Colonic mucosa (tissue), 4 donors: ENCODE data around the gene CBX6. TPM values are rescaled to one million over a fixed set of nuclear protein-coding genes. Genes with fewer than 3 reads are reported as not detected.
"Not testable (repeated sequence)": the region's sequence is repeated elsewhere in the genome, so short reads cannot be mapped to it uniquely, and the experiment has no call there.

Experiments used
- DNase-seq: peaks from one replicate; pipeline ENCODE4 v3.0.0-alpha.2; 2020
- H3K27ac ChIP-seq: fragments of 200-600 bp; one replicate; pipeline ENCODE4 v1.8.0; 2021
- H3K27me3 ChIP-seq: fragments of 200-600 bp; one replicate; pipeline ENCODE4 v1.8.0; 2021
- H3K36me3 ChIP-seq: fragments of 200-600 bp; one replicate; pipeline ENCODE4 v1.8.0; 2021
- H3K4me1 ChIP-seq: fragments of 200-600 bp; one replicate; pipeline ENCODE4 v1.8.0; 2021; ENCODE audit warnings: mild to moderate bottlenecking
- H3K4me3 ChIP-seq: fragments of 200-600 bp; one replicate; pipeline ENCODE4 v1.8.0; 2021
- H3K9ac ChIP-seq, 2 donors: one replicate each; pipeline ENCODE4 v1.7.0; 2013; ENCODE audit warnings: control low read depth in 2 of 2, low read depth in 2 of 2, low read length in 2 of 2
- H3K9me3 ChIP-seq: fragments of 200-600 bp; one replicate; pipeline ENCODE4 v1.8.0; 2021
- intact Hi-C: fragments of 100-400 bp; cut with DNase I; formaldehyde crosslinking; loops from one replicate; pipeline ENCODE4 v1.14.1; 2022
- total RNA-seq, 2 donors: library from RNA; stranded (reverse); fragmentation: NEBNext Ultra II Directional in 1 of 2; extraction: Animal tissue kit (Norgen Biotek cat#: 25700) in 1 of 2; gene quantifications; one replicate each; pipeline ENCODE4 v1.2.1, GENCODE V29; 2021
- TF ChIP-seq, protein P1 (sequence below): fragments of 200-600 bp; IDR thresholded peaks from one replicate; pipeline ENCODE4 v1.8.0; 2022; ENCODE audit warnings: antibody characterized with exemption, mild to moderate bottlenecking
- donor health status: healthy.
- donor health status: DM: no; HTN: no; CAD: no.
- donor health status: DM: no; HTN: no; CAD: no.

The CBX6 gene
- total RNA-seq, 2 donors from 2014 or later, result 9.2 to 14.5 TPM

DNA sequence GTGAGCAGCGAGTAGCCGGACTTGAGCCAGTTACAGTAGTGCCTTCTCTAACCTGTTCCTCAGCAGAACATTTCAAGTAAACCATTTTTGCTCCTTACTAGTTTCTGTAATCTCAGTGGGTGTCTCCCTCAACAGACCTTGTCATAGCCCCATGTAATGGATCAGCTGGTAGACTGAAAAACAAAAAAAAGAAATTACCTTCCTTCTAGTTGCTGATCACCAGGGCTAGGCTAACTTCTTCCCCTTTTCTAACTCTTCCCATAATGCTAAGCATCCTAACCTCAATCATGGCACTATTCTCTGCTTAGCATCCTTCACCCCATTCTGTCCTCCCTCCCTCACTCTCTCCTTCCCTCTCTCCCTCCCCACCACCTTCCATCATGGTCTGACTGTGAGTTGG, 35.8 kb upstream of the CBX6 start:
- no peak overlapping the region for H3K9ac ChIP-seq
- H3K27ac ChIP-seq, result no peak overlapping the region
- DNase-seq, result no peak
- no peaks in the 10 kb centered on the region for H3K27me3 ChIP-seq
- H3K36me3 ChIP-seq, result no peaks in the 10 kb centered on the region
- no peak overlapping the region for H3K4me3 ChIP-seq
- H3K9me3 ChIP-seq, result no peaks in the 10 kb centered on the region
- intact Hi-C loops, result no loop called here
- TF ChIP-seq, protein P1, sequence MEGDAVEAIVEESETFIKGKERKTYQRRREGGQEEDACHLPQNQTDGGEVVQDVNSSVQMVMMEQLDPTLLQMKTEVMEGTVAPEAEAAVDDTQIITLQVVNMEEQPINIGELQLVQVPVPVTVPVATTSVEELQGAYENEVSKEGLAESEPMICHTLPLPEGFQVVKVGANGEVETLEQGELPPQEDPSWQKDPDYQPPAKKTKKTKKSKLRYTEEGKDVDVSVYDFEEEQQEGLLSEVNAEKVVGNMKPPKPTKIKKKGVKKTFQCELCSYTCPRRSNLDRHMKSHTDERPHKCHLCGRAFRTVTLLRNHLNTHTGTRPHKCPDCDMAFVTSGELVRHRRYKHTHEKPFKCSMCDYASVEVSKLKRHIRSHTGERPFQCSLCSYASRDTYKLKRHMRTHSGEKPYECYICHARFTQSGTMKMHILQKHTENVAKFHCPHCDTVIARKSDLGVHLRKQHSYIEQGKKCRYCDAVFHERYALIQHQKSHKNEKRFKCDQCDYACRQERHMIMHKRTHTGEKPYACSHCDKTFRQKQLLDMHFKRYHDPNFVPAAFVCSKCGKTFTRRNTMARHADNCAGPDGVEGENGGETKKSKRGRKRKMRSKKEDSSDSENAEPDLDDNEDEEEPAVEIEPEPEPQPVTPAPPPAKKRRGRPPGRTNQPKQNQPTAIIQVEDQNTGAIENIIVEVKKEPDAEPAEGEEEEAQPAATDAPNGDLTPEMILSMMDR, result no peak
- H3K4me1 ChIP-seq, result no peaks in the 10 kb centered on the region

DNA sequence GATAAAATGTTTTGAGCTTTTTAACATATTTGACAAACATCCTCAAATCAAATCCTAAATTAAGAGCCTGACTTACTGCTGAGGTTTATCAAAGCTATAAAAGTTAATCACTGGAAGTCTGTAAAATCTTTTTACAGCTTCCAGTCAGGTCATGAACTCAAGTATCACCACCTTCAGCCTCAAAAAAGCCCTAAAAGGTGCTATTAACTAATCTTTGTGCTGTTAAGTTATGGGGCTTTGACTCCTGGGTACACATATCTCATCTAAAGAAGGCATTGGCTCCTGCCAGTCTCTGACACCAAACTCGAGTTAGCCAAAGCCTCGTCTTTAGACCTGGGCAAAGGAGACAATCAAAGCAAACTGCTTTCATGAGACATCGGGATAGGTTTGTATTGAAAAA, 34.0 kb upstream of the CBX6 start:
- TF ChIP-seq, protein P1, result no peak
- Histone ChIP-seq H3K4me3 (no peak overlapping the region), H3K27me3 (no peaks in the 10 kb centered on the region), H3K27ac (no peak overlapping the region), H3K9me3 (no peaks in the 10 kb centered on the region), H3K9ac (no peak overlapping the region), H3K4me1 (no peaks in the 10 kb centered on the region), H3K36me3 (no peaks in the 10 kb centered on the region)
- intact Hi-C loops, result no loop called here
- DNase-seq, result no peak

DNA sequence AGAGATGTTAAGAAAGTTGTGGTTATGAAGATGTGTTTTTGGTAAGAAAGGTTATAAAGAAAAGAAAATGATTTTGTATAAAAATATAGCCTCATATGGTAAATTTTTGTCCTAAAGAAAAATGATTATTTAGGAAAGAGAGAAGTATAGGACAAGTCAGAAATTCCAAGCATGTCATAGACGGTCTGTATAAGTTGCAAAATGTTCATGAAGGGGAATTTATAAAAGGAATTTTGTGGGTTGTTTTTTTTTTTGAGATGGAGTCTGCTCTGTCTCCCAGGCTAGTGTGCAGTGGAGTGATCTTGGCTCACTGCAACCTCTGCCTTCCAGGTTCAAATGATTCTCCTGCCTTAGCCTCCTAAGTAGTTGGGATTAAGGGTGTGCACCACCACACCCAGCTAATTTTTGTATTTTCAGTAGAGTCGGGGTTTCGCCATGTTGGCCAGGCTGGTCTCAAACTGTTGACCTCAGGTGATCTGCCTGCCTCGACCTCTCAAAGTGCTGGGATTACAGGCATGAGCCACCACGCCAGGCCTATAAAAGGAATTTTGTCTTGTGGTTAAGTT, 32.1 kb upstream of the CBX6 start:
- intact Hi-C loops, H3K4me1 ChIP-seq, H3K9ac ChIP-seq, H3K36me3 ChIP-seq, H3K4me3 ChIP-seq, H3K27ac ChIP-seq, DNase-seq, H3K9me3 ChIP-seq, H3K27me3 ChIP-seq: not testable (repeated sequence)

DNA sequence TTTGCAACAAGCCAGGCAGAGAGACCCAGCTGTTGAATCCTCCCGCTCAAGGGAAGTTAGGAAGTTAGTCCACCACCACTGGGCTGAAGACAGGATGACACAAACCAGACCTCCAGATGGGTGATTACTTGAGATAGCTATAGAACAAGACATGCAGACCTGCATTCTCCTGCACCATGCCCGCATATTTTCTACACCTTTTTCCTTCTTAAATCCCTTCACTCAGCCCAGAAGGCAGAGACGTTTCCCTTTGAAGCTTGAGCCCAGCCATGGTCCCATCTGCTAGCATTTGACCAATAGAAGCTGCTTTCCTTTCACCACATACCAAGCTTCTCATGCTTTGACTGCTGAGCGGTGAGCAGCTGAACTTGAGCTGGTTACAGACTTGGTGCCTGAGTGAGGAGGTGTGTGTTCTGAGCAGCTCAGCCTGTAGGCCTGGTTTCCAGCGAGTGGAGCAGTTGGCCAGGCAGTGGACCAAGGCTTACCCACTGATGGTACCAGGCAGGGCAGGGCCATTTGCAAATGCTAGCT, 29.2 kb upstream of the CBX6 start:
- DNase-seq, result no peak
- Histone ChIP-seq H3K27ac (no peak overlapping the region), H3K27me3 (no peaks in the 10 kb centered on the region), H3K9ac (no peak overlapping the region), H3K4me1 (no peaks in the 10 kb centered on the region), H3K9me3 (no peaks in the 10 kb centered on the region), H3K4me3 (no peak overlapping the region), H3K36me3 (no peaks in the 10 kb centered on the region)
- TF ChIP-seq, protein P1, result no peak
- intact Hi-C loops, result no loop called here

DNA sequence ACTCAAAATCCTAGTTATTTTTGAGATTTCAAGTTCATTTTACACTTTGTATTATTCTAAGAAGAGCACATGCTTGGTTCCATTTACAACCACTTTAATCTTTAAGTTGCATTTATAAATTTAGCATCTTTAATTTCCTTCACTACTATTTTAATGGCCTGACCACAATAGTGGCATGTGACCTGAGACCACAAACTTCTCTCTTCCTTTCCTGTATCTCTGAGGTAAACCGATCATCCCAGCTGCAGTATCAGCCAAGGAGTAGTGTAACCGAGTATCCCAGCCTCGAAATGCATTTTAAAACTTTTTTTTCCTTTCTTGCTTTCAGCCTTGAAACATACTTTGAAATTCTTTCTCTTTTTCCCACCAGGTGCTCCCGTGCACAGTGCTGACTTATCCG, 28.7 kb upstream of the CBX6 start:
- no peaks in the 10 kb centered on the region for H3K4me1 ChIP-seq
- no peak overlapping the region for H3K27ac ChIP-seq
- H3K4me3 ChIP-seq, result no peak overlapping the region
- TF ChIP-seq, protein P1, result no peak
- no peaks in the 10 kb centered on the region for H3K27me3 ChIP-seq
- H3K9ac ChIP-seq, result no peak overlapping the region
- intact Hi-C loops, result no loop called here
- H3K9me3 ChIP-seq, result no peaks in the 10 kb centered on the region
- no peaks in the 10 kb centered on the region for H3K36me3 ChIP-seq
- DNase-seq, result no peak

DNA sequence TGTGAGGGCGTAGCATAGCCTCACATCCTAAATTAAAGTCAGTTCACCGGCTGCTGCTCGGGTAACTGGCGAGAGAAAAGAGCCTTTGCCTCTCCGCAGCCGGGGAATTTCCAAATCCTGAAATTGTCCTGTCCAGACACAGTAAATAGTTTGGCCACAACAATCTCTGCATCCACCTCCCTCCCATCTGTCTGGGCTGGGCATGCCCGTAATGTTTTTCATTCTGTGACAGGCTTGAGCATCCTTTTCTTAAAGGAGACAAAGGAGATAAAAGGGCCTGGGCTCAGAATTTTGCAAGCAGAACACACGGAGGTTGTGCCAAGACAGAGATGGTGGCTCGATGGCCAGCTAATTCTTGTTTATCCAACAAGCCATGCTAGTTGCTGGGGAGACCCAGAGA, 19.2 kb upstream of the CBX6 start:
- Histone ChIP-seq H3K27me3 (no peaks in the 10 kb centered on the region), H3K9me3 (no peaks in the 10 kb centered on the region), H3K27ac (no peak overlapping the region), H3K4me3 (no peak overlapping the region), H3K4me1 (no peaks in the 10 kb centered on the region), H3K9ac (no peak overlapping the region), H3K36me3 (no peaks in the 10 kb centered on the region)
- intact Hi-C loops, result no loop called here
- no peak for DNase-seq
- TF ChIP-seq, protein P1, result no peak
